Esophagus muscularis mucosa (tissue), 4 donors: ENCODE data around the gene DEGS1. TPM values are rescaled to one million over a fixed set of nuclear protein-coding genes. Genes with fewer than 3 reads are reported as not detected.

Experiments used
- DNase-seq: peaks from one replicate; pipeline ENCODE4 v3.0.0-alpha.2; 2017; ENCODE audit errors: extremely low spot score
- H3K27ac ChIP-seq, 4 donors: fragments of 200-600 bp; sonication (generic); replicated peaks in 1 of 4; 1 replicate in 3 of 4; 2 replicates in 1 of 4; pipeline ENCODE4 v1.5.1; 2016 to 2019; ENCODE audit warnings: mild to moderate bottlenecking in 1 of 4
- H3K27me3 ChIP-seq, 4 donors: fragments of 200-600 bp; sonication (generic); one replicate each; pipeline versions ENCODE4 v1.5.1 to v1.6.0; 2016 to 2019
- H3K36me3 ChIP-seq, 4 donors: fragments of 200-600 bp; sonication (generic); one replicate each; pipeline ENCODE4 v1.5.1; 2016 to 2019
- H3K4me1 ChIP-seq, 4 donors: fragments of 200-600 bp; sonication (generic); one replicate each; pipeline ENCODE4 v1.5.1; 2016 to 2019
- H3K4me3 ChIP-seq, 4 donors: fragments of 200-600 bp; sonication (generic); 1 replicate in 2 of 4; 2 replicates in 2 of 4; pipeline ENCODE4 v1.5.1; 2016 to 2019; ENCODE audit warnings: mild to moderate bottlenecking in 4 of 4, moderate library complexity in 1 of 4
- H3K9me3 ChIP-seq, 4 donors: fragments of 200-600 bp; sonication (generic); 1 replicate in 3 of 4; 2 replicates in 1 of 4; pipeline ENCODE4 v1.5.1; 2016 to 2019
- EP300 ChIP-seq: sonication (generic); formaldehyde crosslinking; IDR thresholded peaks from one replicate; pipeline ENCODE4 v1.6.1; 2017; ENCODE audit warnings: antibody characterized with exemption
- POLR2A ChIP-seq: fragments of 450-650 bp; IDR thresholded peaks from one replicate; pipeline ENCODE4 v1.6.1; 2017; ENCODE audit warnings: antibody characterized with exemption, moderate library complexity, mild to moderate bottlenecking, low read depth
- POLR2AphosphoS5 ChIP-seq, 2 donors: sonication (generic); formaldehyde crosslinking; IDR thresholded peaks; one replicate each; pipeline ENCODE4 v1.6.1; 2017; ENCODE audit warnings: antibody characterized with exemption in 2 of 2
- WGBS: methylation state at CpG from one replicate; pipeline ENCODE4 v1.1.5; 2018; 5-methylcytosine and 5-hydroxymethylcytosine counted together
- intact Hi-C: fragments of 100-400 bp; cut with DNase I; formaldehyde crosslinking; loops from one replicate; pipeline ENCODE4 v1.15.1; 2023
- total RNA-seq, 4 donors: library from RNA; depleted of rRNA; stranded (reverse); fragments of >200 nt; gene quantifications; one replicate each; pipeline versions ENCODE4 v1.1.0 to v1.2.1, GENCODE V29; 2016
- TF ChIP-seq, protein P1 (sequence below), 3 experiments: fragments of 200-600 bp in 2 of 3; fragments of 450-650 bp in 1 of 3; sonication (generic) in 2 of 3; IDR thresholded peaks; one replicate each; pipeline ENCODE4 v1.5.1; 2017 to 2019; ENCODE audit warnings: antibody characterized with exemption in 3 of 3, mild to moderate bottlenecking in 2 of 3, moderate library complexity in 1 of 3

DEGS1 gene
- total RNA-seq, 4 donors from 2014 or later = 117 to 152 (median 124) TPM

DNA sequence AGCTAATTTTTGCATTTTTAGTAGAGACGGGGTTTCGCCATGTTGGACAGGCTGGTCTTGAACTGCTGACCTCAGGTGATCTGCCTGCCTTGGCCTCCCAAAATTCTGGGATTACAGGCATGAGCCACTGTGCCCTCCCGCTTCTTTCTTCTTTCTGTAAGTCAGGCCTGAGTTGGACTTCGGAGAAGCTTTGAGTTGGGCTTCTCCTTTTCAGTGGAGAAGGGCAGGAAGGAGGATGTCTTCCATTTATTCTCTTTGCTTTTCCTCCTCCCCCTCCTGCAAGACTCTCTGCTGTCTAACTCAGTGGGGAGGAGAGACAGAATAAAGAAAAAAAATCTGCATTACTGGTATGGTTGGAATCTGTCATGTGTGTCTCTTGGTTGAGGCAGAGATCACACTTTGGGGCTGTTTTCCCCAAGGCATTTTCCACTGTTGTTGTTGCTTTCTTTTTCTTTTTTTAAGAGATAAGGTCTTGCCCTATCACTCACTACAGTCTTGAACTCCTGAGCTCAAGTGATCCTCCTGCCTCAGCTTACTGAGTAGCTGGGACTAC lies 13.2 kb upstream of the DEGS1 start:
- 89% methylated on average over 4 of the region's 4 CpGs for WGBS
- no peak overlapping the region for H3K4me3 ChIP-seq
- no peak overlapping the region for H3K27ac ChIP-seq
- intact Hi-C loops = loop anchor here (5.0 kb wide), 1 partner anchor 163 kb away; the partner anchor contains the start of gene NVL
- DNase-seq = no peak
- H3K4me1 ChIP-seq = peaks cover 7 to 13% (median 10%) of the 10 kb centered on the region in 4 donors
- H3K36me3 ChIP-seq = no peaks in the 10 kb centered on the region
- H3K9me3 ChIP-seq = no peaks in the 10 kb centered on the region
- no peaks in the 10 kb centered on the region for H3K27me3 ChIP-seq
- TF ChIP-seq EP300 (no peak), POLR2AphosphoS5 (IDR thresholded peaks at IDR 0.05) (no peak), POLR2A (no peak)
- TF ChIP-seq, protein P1, sequence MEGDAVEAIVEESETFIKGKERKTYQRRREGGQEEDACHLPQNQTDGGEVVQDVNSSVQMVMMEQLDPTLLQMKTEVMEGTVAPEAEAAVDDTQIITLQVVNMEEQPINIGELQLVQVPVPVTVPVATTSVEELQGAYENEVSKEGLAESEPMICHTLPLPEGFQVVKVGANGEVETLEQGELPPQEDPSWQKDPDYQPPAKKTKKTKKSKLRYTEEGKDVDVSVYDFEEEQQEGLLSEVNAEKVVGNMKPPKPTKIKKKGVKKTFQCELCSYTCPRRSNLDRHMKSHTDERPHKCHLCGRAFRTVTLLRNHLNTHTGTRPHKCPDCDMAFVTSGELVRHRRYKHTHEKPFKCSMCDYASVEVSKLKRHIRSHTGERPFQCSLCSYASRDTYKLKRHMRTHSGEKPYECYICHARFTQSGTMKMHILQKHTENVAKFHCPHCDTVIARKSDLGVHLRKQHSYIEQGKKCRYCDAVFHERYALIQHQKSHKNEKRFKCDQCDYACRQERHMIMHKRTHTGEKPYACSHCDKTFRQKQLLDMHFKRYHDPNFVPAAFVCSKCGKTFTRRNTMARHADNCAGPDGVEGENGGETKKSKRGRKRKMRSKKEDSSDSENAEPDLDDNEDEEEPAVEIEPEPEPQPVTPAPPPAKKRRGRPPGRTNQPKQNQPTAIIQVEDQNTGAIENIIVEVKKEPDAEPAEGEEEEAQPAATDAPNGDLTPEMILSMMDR (IDR thresholded peaks at IDR 0.05) = no peak

DNA sequence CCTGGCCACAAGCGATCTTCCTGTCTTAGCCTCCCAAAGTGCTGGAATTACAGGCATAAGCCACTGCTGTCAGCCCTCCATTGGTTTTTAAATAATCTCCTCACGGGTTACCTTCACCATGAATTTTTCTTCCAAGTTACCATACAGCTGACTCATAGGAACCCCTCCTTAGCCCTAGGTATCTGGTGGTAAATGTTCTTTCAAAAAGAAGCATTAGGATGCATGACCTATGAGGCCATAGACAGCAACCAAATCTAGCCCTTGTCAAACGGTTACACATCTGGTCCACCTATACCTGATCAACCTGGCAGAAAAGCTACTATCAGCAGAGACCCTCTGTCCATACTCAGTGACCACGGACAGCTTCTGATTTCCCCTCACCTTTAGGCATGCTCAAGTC lies 12.7 kb upstream of the DEGS1 start:
- 93% methylated on average over 4 of the region's 4 CpGs for WGBS

DNA sequence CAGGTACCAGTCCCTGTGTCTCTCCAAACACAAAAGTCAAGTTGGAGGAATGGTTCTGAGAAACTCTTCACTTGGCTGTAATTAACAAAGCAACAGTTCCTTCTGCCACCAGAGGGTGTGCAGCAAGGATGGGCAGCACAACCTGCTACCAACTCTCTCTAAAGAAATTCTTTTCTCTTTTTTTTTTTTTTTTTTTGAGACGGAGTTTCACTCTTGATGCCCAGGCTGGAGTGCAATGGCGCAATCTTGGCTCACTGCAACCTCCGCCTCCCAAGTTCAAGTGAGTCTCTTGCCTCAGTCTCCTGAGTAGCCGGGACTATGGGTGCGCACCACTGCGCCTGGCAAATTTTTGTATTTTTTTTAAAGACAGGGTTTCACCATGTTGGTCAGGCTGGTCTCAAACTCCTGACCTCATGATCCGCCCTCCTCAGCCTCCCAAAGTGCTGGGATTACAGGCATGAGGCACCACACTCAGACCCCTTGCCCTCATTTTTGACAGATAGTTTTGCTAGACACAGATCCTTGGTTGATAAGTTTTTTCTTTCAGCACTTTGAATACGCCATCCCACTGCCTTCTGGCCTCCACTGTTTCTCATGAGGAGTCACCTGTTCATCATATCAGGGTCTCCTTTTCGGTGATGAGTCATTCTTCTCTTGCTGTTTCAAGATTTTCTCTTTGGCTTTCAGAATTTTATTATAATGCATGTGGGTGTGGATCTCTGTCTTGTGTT lies 12.1 kb upstream of the DEGS1 start:
- intact Hi-C loops = loop anchor here (5.0 kb wide), 1 partner anchor 161 kb away; the partner anchor contains the start of gene NVL
- Histone ChIP-seq H3K4me3 (no peak overlapping the region), H3K27me3 (no peaks in the 10 kb centered on the region), H3K36me3 (no peaks in the 10 kb centered on the region), H3K9me3 (no peaks in the 10 kb centered on the region), H3K4me1 (peaks cover 13 to 21% (median 18%) of the 10 kb centered on the region in 4 donors), H3K27ac (no peak overlapping the region)
- TF ChIP-seq EP300 (no peak), POLR2A (no peak), POLR2AphosphoS5 (IDR thresholded peaks at IDR 0.05) (no peak)
- TF ChIP-seq, protein P1 (IDR thresholded peaks at IDR 0.05) = peak; percentile 29 to 48 (median 31)
- 86% methylated on average over 9 of the region's 9 CpGs for WGBS
- DNase-seq = no peak

More for the DNA sequence above, 12.7 kb upstream of the DEGS1 start:
- no peaks in the 10 kb centered on the region for H3K27me3 ChIP-seq
- peaks cover 8 to 15% (median 12%) of the 10 kb centered on the region in 4 donors for H3K4me1 ChIP-seq
- no peak overlapping the region for H3K27ac ChIP-seq
- TF ChIP-seq, protein P1 (IDR thresholded peaks at IDR 0.05) = no peak
- TF ChIP-seq EP300 (no peak), POLR2AphosphoS5 (IDR thresholded peaks at IDR 0.05) (no peak), POLR2A (no peak)
- H3K4me3 ChIP-seq = no peak overlapping the region
- DNase-seq = no peak
- H3K36me3 ChIP-seq = no peaks in the 10 kb centered on the region
- H3K9me3 ChIP-seq = no peaks in the 10 kb centered on the region
- intact Hi-C loops = loop anchor here (5.0 kb wide), 1 partner anchor 162 kb away; the partner anchor contains the start of gene NVL

DNA sequence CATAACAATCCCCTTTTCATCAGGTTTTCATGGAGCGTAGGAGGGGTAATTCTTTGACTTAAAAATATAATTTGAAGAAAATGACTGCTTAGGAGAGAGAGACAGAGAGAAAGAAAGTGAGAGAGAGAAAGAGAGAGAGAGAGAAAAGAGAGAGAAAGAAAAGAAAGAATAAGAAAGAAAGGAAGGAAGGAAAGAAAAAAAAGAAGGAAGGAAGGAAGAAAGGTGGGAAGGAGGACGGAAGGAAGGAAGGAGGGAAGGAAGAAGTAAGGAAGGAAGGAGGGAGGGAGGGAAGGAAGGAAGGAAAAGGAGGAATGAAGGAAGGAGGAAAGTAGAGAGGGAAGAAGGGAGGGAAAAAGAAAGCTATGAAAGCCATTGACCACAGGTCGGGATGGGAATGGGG lies 10.8 kb upstream of the DEGS1 start:
- H3K9me3 ChIP-seq = no peaks in the 10 kb centered on the region
- no peak overlapping the region for H3K4me3 ChIP-seq
- H3K36me3 ChIP-seq = no peaks in the 10 kb centered on the region
- peaks cover 13 to 22% (median 19%) of the 10 kb centered on the region in 4 donors for H3K4me1 ChIP-seq
- TF ChIP-seq POLR2A = no peak
- TF ChIP-seq, protein P1 (IDR thresholded peaks at IDR 0.05) = no peak
- no peak for TF ChIP-seq POLR2AphosphoS5 (IDR thresholded peaks at IDR 0.05)
- TF ChIP-seq EP300 = no peak
- WGBS = 86% methylated on average over 3 of the region's 3 CpGs
- no peak overlapping the region for H3K27ac ChIP-seq
- no peaks in the 10 kb centered on the region for H3K27me3 ChIP-seq
- intact Hi-C loops = loop anchor here (5.0 kb wide), 1 partner anchor 160 kb away; the partner anchor contains the start of gene NVL
- no peak for DNase-seq
